Right hindlimb (tissue), 1 donor: Measurements from ENCODE around the gene NPEPL1.
A peak's percentile ranks its signal among the peaks of the same experiment; 100 is the strongest.

Source experiments
- DNase-seq: peaks from one replicate; pipeline ENCODE4 v3.0.0-alpha.2; 2018

NPEPL1 gene

GRCh38 chr20:58701431-58702160 lies 9.0 kb downstream of the NPEPL1 start:
- DNase-seq: peak; percentile 22

GRCh38 chr20:58702161-58702510 lies 9.5 kb downstream of the NPEPL1 start:
- peak; percentile 21 for DNase-seq

DNA sequence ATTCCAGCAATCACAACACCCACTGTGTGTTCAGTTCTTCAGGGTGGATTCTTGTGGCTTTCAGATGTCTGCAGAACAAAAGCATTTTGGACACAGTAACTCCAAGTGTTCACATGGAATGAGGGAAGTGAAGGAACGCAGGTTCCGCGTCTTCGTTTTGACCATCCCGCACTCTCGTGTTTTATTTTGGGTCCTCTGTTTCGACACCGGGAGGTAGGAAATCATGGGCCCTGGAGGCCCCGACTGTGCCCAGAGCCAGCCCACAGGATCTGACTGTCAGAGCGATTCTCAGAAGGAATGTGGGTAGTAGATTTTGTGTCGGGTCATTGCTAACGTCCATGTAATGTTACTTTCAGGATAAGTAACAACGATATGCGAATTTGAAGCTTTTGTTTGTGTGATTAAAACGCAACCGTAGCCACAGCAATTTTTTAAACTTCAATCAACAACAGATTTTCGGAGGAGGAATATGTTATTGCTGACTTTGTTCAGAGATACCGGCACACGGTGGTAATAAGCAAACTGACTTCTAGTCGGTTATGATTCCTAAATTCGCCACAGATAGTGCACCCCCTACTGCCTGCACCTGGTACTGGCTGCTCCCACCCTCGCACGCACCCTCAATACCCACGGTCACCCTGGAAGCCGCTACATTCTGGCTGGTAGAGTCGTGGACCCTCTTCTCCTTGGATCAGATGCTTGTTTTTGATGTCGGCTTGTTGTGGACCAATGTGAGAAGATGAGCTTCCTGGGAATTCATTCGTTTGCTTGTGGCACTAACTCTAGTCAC lies 10.5 kb downstream of the NPEPL1 start:
- no peak for DNase-seq

DNA sequence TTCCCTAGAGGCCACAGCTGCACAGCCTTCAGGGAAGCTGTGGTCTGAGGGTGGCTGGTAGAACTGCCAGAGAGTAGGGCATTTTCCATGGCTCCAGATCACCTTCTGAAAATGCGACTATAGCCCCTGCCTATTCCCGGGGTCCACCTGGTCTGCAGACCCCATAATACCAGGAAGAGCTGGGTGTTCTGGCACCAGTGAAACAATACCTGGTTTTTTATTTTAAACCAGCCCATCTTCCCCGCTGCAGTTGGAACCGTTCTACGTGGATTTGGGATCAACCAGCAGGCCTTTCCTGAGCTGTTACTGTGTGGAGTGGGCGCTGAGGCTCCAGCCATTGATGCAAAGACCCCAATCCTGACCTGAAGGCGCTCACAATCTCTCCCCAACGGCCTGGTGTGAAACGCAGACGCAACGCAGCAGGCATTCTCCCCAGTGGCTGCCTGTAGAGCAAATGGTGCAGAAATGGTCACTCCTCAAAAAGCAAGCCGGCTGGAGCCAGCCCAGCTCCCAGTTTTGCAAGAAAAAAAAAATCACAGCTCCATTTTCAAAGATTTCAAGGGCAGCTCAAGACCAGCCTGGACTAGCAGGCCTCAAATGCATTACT lies 11.3 kb downstream of the NPEPL1 start:
- peak; percentile 7 for DNase-seq

DNA sequence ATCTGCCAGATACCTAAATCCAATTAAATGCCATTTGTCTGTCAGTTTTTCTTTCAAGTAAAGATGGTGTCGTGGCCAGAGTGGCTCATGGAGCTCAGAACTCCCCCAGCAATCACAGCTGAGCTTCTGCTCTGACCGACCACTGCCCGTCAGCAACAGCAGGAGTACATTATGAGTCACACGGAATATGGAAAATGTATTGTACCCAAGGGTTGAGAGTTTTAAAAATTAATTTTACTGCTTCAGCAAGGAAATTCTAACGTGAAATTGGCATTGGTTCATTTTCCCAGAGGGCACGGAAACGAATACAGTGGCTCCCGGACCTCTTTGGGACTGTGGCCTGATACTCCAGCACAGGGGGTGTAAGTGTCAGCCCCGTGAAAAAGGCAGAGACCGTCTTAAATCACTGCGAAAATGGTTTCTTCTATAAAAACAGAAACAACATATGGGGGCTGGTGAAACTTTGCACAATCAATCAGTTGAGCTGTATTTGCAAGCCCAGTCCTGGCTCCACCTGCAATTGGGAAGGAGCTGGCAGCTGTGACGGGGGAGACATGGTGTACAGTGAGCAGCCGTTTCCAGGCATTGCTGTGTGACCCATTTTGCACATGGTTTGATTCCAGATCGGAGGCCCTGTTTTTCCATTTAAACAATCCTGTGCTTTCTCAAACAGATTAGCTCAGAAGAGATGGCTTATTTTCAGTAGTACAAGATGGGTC lies 12.8 kb downstream of the NPEPL1 start:
- DNase-seq: peak; percentile 93

DNA sequence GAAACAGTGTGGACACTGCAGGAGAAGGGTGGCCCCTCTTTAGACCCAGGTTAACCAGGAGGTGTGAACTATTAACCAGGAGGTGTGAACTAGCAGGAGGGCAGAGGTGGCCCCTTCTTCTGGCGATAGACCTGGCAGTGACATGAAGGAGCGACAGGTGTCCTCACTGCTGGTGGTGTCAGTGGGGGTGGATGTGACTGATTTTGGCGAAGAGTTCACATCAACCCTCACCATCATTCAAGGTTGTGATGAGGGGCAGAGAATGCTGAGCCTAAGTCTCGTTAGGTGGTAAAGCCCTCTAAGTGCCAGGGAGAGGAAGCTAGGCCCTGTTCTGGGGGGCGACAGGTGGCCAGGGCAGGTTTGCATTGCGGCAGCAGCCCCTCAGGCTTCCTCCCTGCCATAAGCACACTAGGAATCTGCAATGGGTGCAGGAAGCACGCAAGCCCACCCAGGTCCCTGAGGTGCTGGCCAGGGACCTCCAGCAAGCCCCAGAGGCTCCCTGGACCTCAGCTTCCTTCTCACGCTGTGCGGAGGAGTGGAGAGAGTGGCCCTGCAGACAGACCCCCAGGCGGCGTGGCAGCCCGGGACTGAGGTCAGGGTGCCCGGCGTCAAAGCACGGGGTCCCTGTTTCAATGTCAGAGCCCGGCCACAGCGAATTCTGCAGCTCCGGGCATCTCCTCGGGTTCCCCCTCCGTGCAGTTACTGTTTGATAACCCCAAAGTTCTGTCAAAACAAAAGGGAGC lies 13.7 kb downstream of the NPEPL1 start:
- DNase-seq: peak; percentile 15

DNA sequence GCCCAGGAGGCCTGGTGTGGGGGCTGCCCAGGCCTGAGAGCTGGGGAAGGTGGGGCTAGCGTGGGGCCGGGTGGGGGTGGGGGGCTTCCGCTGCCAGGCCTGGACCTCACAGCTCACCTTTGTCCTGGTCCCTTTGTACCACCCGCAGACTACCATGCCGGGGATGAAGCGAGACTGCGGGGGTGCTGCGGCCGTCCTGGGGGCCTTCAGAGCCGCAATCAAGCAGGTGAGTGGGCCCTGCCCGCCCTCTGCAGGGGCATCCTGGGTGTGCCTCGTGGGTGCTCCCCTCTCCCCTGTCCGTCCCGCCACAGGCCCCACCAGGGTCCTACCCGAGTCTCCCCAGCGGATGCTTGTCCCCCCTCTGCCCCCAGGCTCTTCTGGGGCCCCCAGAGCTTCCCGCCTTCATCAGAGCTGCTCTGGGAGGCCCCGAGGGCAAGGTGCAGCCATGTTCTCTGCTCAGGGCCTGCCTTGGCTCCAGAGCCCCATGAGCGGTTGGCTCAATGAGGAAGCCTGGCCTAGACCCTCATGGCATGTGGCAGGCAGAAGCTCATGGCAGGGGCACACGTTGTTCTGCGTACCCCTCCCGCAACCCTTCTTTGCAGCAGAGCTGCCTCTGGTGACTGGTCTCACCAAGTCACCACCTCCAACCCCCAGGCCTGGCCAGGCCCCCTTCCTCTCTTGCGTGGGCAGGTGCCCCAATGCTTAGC lies 14.5 kb downstream of the NPEPL1 start:
- DNase-seq: peak; percentile 16

DNA sequence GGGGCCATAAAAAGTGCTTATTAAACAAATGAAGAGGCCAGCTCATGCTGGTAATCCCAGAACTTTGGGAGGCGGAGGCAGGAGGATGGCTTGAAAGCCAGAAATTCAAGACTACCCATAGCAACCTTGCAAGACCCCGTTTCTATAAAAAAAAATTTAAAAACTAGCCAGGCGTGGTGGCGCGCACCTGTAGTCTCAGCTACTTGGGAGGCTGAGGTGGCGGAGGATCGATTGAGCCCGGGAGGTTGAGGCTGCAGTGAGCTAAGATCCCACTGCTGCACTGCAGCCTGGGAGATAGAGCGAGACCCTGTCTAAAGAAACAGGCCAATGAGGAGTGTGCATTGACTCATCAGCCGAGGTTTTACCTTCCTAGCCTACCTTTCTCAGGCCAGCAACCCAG lies 15.2 kb downstream of the NPEPL1 start:
- peak; percentile 6 for DNase-seq

- peak; percentile 54 for DNase-seq
These were observed 15.8 kb downstream of the NPEPL1 start for GRCh38 chr20:58708246-58708931.

- peak; percentile 19 for DNase-seq
These were observed 16.6 kb downstream of the NPEPL1 start for GRCh38 chr20:58709013-58709702.

- peak; percentile 9 for DNase-seq
These were observed 17.1 kb downstream of the NPEPL1 start for GRCh38 chr20:58709703-58710039.

DNA sequence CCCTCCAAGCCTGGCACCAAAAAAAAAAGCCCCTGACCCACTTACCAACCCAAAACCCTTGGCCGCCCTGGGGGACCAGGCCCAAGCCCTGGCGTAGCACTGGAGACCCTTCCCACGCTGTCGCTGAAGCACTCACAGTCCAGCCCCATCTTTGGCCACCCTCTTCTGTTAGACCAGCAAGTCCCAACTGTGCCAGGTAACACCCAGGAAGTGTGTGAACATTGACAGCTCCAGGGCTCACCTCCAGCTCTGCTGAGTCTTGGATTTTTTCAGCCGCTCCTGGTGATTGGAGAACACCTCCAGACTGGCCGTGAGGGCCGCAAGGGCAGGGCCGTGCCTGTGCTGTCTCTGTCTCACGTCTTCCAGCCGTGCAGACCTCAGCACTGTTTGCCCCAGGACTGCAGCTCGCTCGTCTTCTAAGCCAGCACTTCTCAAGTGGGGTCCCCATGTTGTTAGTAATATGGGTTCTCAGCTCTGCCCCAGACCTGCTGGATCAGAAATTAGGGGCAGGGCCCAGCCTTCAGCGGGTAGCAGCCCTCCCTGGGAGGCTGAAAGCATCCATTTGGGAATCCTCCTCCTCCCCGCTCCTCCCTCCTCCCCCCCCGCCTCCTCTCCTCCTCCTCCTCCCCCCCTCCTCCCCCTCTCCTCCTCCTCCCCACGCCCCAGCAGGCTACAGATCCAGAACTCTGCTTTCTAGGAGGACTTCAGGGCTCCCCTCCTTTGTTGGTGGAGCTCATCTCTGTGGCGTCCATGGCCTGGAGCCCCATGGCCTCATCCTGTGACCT lies 18.1 kb downstream of the NPEPL1 start:
- peak; percentile 17 for DNase-seq

GRCh38 chr20:58711266-58712051 lies 18.9 kb downstream of the NPEPL1 start:
- peak; percentile 13 for DNase-seq

DNA sequence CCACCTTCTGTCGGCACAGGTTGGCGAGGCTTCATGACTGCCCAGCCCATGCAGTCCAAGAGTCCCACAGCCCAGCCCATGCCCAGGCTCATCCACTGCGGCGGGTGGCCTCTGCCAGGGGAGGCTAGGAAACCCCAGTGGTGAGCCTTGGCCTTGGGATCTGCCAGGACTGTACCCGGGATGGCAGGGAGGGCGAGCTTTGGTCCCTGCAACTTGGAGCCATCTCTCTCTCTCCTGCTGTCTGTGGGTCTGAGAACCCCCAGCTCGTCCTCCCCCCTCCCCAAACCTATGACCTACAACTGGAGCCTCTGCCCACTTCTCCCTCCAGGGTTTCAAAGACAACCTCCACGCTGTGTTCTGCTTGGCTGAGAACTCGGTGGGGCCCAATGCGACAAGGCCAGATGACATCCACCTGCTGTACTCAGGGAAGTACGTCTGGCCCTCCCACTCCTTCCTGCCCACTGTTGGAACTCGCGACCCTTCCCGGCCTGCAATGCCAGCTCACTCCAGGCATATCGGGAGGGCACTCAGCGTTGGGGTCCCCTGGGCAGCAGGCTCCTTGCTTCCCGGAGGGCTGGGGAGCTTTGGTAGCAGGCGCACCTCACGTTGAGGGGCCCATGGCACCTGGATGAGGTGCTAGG lies 19.7 kb downstream of the NPEPL1 start:
- peak; percentile 14 for DNase-seq

DNA sequence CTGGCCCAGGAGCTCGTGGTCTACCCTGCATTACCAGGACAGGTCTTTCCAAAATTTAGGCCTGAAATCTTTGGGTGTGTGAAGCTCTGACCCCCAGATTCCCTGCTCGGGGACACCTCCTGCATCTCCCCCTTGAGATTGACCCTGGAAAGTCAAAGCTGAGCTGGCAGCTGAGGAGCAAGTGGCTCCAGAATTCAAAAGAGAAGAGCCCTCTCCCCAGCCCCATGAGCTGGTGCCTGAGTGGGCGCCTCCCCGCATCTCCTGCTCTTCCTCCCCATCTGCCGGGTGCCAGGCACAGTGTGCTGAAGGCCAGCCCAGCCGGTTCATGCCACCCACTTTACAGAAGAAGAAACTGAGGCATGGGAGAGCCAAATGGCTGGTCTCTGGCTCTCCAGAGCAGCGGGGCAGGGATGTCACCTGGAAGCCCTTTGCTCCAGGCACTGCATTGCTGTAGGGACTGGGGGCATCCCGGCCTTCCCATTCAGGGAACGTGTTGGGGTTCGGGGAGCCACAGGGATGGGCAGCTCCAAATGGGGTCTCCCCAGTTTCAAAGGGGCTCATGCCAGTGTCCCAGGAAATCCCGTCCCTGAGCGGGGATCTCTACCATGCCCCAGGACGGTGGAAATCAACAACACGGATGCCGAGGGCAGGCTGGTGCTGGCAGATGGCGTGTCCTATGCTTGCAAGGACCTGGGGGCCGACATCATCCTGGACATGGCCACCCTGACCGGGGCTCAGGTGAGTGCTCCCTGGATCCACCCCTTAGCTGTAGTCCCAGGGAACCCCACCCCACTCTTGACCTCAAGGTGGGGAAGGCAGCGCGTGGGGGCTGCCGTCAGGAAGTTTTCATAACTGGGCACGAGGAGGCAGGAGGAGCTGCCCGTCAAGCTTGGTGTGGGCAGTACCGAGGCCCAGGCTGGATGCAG lies 20.5 kb downstream of the NPEPL1 start:
- DNase-seq: peak; percentile 17

- peak; percentile 14 for DNase-seq
These were observed 21.3 kb downstream of the NPEPL1 start for GRCh38 chr20:58713801-58714339.

- peak; percentile 12 for DNase-seq
These were observed 21.8 kb downstream of the NPEPL1 start for GRCh38 chr20:58714340-58714922.
